Stimulated activated CD8-positive, alpha-beta memory T cell treated with anti-CD3 and anti-CD28 coated beads, Interleukin-7, amount 100 ng/mL, for 4 hours (primary cell): ENCODE data around the gene PRKCE.

Experiments used
- DNase-seq, 2 donors: peaks; one replicate each; pipeline ENCODE4 v3.0.0-alpha.2; 2020; ENCODE audit warnings: low read depth in 2 of 2

The PRKCE gene

GRCh38 chr2:45754131-45755010, 102.9 kb downstream of the PRKCE start:
- DNase-seq, result no peak

- no peak for DNase-seq
Observed at GRCh38 chr2:45755585-45756335, 104.3 kb downstream of the PRKCE start.

GRCh38 chr2:45758018-45758417, 106.5 kb downstream of the PRKCE start:
- no peak for DNase-seq

GRCh38 chr2:45759310-45759851, 107.9 kb downstream of the PRKCE start:
- DNase-seq, result no peak

- no peak for DNase-seq
Observed at GRCh38 chr2:45761635-45762034, 110.2 kb downstream of the PRKCE start.

GRCh38 chr2:45763255-45763654, 111.8 kb downstream of the PRKCE start:
- DNase-seq, result no peak

GRCh38 chr2:45763797-45764196, 112.3 kb downstream of the PRKCE start:
- DNase-seq, result no peak

GRCh38 chr2:45765007-45765727, 113.7 kb downstream of the PRKCE start:
- no peak for DNase-seq

GRCh38 chr2:45765728-45766254, 114.3 kb downstream of the PRKCE start:
- no peak for DNase-seq

GRCh38 chr2:45768208-45768607, 116.7 kb downstream of the PRKCE start:
- no peak for DNase-seq

GRCh38 chr2:45769056-45769455, 117.6 kb downstream of the PRKCE start:
- DNase-seq, result no peak

GRCh38 chr2:45769854-45770576, 118.5 kb downstream of the PRKCE start:
- no peak for DNase-seq

- no peak for DNase-seq
Observed at GRCh38 chr2:45770811-45771210, 119.3 kb downstream of the PRKCE start.

- DNase-seq, result no peak
Observed at GRCh38 chr2:45771261-45771660, 119.8 kb downstream of the PRKCE start.

GRCh38 chr2:45772038-45772437, 120.6 kb downstream of the PRKCE start:
- DNase-seq, result no peak

- no peak for DNase-seq
Observed at GRCh38 chr2:45773909-45774308, 122.4 kb downstream of the PRKCE start.

GRCh38 chr2:45774688-45775244, 123.3 kb downstream of the PRKCE start:
- no peak for DNase-seq

- no peak for DNase-seq
Observed at GRCh38 chr2:45776160-45776955, 124.9 kb downstream of the PRKCE start.

- DNase-seq, result no peak
Observed at GRCh38 chr2:45777996-45778719, 126.7 kb downstream of the PRKCE start.
